Testis (tissue), 3 donors: ENCODE measurements around the gene DNM1L. TPM values are rescaled to one million over a fixed set of nuclear protein-coding genes. Genes with fewer than 3 reads are reported as not detected.

Experiments
- DNase-seq: peaks from one replicate; pipeline ENCODE4 v3.0.0-alpha.2; 2019
- H3K27ac ChIP-seq, 2 donors: fragments of 200-600 bp; sonication (generic); one replicate each; pipeline ENCODE4 v1.5.1; 2019
- H3K27me3 ChIP-seq: fragments of 200-600 bp; sonication (generic); one replicate; pipeline ENCODE4 v1.5.1; 2019
- H3K36me3 ChIP-seq: fragments of 200-600 bp; sonication (generic); one replicate; pipeline ENCODE4 v1.5.1; 2017; ENCODE audit warnings: low read depth; ENCODE audit errors: missing control alignments
- H3K4me1 ChIP-seq: fragments of 200-600 bp; sonication (generic); one replicate; pipeline ENCODE4 v1.5.1; 2019
- H3K4me3 ChIP-seq, 2 donors: fragments of 200-600 bp; sonication (generic); one replicate each; pipeline ENCODE4 v1.5.1; 2017 to 2019
- H3K9me3 ChIP-seq: fragments of 200-600 bp; sonication (generic); one replicate; pipeline ENCODE4 v1.5.1; 2017
- CTCF ChIP-seq, 3 experiments: fragments of 450-650 bp in 2 of 3; fragments of 200-600 bp in 1 of 3; sonication (generic) in 1 of 3; IDR thresholded peaks; one replicate each; pipeline ENCODE4 v1.5.1; 2016 to 2019; ENCODE audit warnings: antibody characterized with exemption in 3 of 3, mild to moderate bottlenecking in 2 of 3, moderate library complexity in 1 of 3
- POLR2A ChIP-seq: fragments of 450-650 bp; IDR thresholded peaks from one replicate; pipeline ENCODE4 v1.6.1; 2017; ENCODE audit warnings: antibody characterized with exemption, mild to moderate bottlenecking, moderate library complexity
- WGBS, 2 donors: methylation state at CpG; one replicate each; pipeline ENCODE4 v1.1.5; 2018; 5-methylcytosine and 5-hydroxymethylcytosine counted together
- intact Hi-C: fragments of 100-400 bp; cut with DNase I; formaldehyde crosslinking; loops from one replicate; pipeline ENCODE4 v1.15.1; 2023; ENCODE audit warnings: low total_unique reads
- polyA plus RNA-seq: library from polyadenylated mRNA; stranded (reverse); fragments of 350-450 nt; fragmentation: Illumina TruSeq; extraction: RNeasy Lipid Tissue Mini Kit (QIAGEN cat#74804); gene quantifications from one replicate; pipeline ENCODE4 v1.2.3, GENCODE V29; 2014; ENCODE audit warnings: low read depth, low replicate concordance; ENCODE audit not compliant: insufficient read depth
- total RNA-seq, 2 donors: library from RNA; depleted of rRNA; stranded (reverse); fragments of >200 nt; gene quantifications; one replicate each; pipeline ENCODE4 v1.2.3, GENCODE V29; 2016

DNM1L gene
- total and polyA plus RNA-seq, 3 donors from 2014 or later, result 64.9 to 92.4 (median 75.5) TPM

DNA sequence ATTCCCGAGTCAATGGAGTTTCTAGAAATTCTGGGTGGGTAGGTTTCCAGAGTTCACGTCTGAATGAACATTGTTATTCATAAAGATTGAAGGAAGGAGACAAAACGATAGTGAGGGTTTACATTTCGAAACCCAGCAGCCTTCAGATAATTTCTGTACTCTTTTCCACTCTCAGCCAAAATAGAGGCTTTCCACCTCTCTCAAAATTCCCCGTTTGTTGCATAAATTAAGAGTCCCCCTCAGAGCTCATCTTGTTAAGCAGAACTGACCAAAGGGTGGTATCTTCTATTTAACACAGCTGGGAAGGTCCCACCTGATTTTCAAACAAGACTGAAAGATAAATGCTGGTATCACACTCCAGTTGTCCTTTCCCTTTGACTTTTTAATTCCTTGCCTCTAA lies 98.1 kb downstream of the DNM1L start:
- no peak overlapping the region for H3K27ac ChIP-seq
- H3K4me3 ChIP-seq, result no peak overlapping the region
- no peaks in the 10 kb centered on the region for H3K27me3 ChIP-seq
- no peaks in the 10 kb centered on the region for H3K36me3 ChIP-seq
- no peaks in the 10 kb centered on the region for H3K9me3 ChIP-seq
- intact Hi-C loops, result no loop called here
- no peak for TF ChIP-seq POLR2A
- no peak for TF ChIP-seq CTCF (IDR thresholded peaks at IDR 0.05)
- DNase-seq, result no peak
- no peaks in the 10 kb centered on the region for H3K4me1 ChIP-seq
- 67 to 72% methylated on average over 5 of the region's 5 CpGs for WGBS, 2 donors

GRCh38 chr12:32777691-32778175 lies 98.6 kb downstream of the DNM1L start:
- no peak for DNase-seq
- no peaks in the 10 kb centered on the region for H3K9me3 ChIP-seq
- H3K4me3 ChIP-seq, result no peak overlapping the region
- no peaks in the 10 kb centered on the region for H3K27me3 ChIP-seq
- TF ChIP-seq POLR2A, result no peak
- TF ChIP-seq CTCF (IDR thresholded peaks at IDR 0.05), result no peak
- H3K36me3 ChIP-seq, result no peaks in the 10 kb centered on the region
- H3K27ac ChIP-seq, result no peak overlapping the region
- intact Hi-C loops, result no loop called here
- H3K4me1 ChIP-seq, result no peaks in the 10 kb centered on the region
- WGBS, 2 donors, result 52 to 66% methylated on average over 6 of the region's 6 CpGs

DNA sequence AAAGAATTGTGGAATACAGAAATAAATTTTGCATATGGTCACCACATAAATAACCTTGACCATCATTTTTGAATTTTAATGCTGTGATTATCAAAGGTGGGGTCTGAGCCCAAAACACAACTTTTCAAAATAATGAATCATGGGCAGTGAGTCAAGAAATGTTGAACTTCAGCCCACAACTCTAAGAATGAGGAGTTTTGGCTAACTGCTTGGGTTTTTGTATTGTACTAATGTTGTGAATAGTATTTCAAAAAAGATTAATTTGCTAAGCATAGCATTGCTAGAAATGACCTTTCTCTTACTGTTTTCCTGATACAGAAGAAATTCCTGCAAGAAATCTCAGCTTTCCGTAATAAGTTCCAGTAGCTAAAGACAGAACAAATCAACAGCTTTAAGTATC lies 101.0 kb downstream of the DNM1L start:
- Histone ChIP-seq H3K9me3 (no peaks in the 10 kb centered on the region), H3K4me3 (no peak overlapping the region), H3K36me3 (no peaks in the 10 kb centered on the region), H3K4me1 (no peaks in the 10 kb centered on the region), H3K27me3 (no peaks in the 10 kb centered on the region), H3K27ac (no peak overlapping the region)
- no peak for TF ChIP-seq CTCF (IDR thresholded peaks at IDR 0.05)
- TF ChIP-seq POLR2A, result no peak
- no peak for DNase-seq
- intact Hi-C loops, result no loop called here
- WGBS, 2 donors, result 29 to 50% methylated on average over 1 of the region's 1 CpG

DNA sequence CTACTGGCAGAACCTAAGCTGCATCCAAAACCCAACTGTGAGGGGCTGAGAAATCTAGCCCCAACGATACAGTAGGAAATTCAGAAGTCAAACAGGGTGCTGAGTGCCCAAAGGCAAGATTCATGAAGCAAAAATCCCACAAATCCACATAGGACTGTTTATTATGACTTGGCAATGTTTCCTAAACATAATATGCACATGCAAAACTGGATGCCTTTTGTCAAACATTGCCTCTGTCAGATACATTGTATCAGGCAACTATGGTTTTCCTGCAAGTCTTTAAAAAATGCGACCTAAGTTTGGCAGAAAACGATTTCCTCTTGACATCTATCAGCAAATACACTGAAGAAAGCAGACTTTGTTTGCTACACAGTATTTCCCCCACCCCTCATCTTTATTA lies 103.9 kb downstream of the DNM1L start:
- Histone ChIP-seq H3K36me3 (no peaks in the 10 kb centered on the region), H3K9me3 (no peaks in the 10 kb centered on the region), H3K27me3 (no peaks in the 10 kb centered on the region), H3K4me3 (no peak overlapping the region), H3K4me1 (no peaks in the 10 kb centered on the region), H3K27ac (no peak overlapping the region)
- no peak for DNase-seq
- 52 to 55% methylated on average over 3 of the region's 3 CpGs for WGBS, 2 donors
- TF ChIP-seq POLR2A (no peak), CTCF (IDR thresholded peaks at IDR 0.05) (no peak)
- intact Hi-C loops, result no loop called here

DNA sequence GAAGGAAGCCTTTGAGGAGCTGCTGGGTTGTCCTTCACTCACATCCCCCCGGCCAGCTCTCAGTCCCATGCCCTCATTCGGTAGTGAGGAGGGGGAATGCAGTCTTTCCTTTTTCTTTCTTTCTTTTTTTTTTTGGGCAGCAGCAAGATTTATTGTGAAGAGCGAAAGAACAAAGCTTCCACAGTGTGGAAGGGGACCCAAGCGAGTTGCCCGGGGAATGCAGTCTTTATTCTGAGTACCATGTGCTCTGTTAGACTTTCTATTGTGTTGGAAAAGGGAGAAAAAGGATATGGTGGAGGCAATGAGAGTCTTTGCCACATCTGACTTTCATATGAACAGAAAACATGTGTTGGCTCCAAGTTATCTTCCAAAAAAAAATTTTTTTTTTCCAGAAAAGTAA lies 106.5 kb downstream of the DNM1L start:
- intact Hi-C loops, result no loop called here
- Histone ChIP-seq H3K4me3 (no peak overlapping the region), H3K27me3 (no peaks in the 10 kb centered on the region), H3K27ac (no peak overlapping the region), H3K36me3 (no peaks in the 10 kb centered on the region), H3K4me1 (no peaks in the 10 kb centered on the region), H3K9me3 (no peaks in the 10 kb centered on the region)
- TF ChIP-seq CTCF (IDR thresholded peaks at IDR 0.05) (no peak), POLR2A (no peak)
- WGBS, 2 donors, result 66 to 79% methylated on average over 5 of the region's 5 CpGs
- DNase-seq, result no peak
